D721Med (cell line): ENCODE measurements around the gene UNC80.

Experiments used
- DNase-seq: peaks from one replicate; pipeline ENCODE4 v3.0.0; 2011; ENCODE audit warnings: low spot score; ENCODE audit not compliant: insufficient read length
- FAIRE-seq: peaks from 2 replicates; lab custom pipeline; 2011; peaks lifted over from hg19 to GRCh38; lab: Jason Lieb, UNC
- TF ChIP-seq, protein P1 (sequence below): IDR thresholded peaks from 2 replicates; pipeline ENCODE4 v1.5.1; 2012; ENCODE audit warnings: mild to moderate bottlenecking, control low read depth; ENCODE audit not compliant: insufficient read depth; ENCODE audit errors: missing control alignments

The UNC80 gene

GRCh38 chr2:210004881-210005280 lies 233.2 kb downstream of the UNC80 start:
- TF ChIP-seq, protein P1, sequence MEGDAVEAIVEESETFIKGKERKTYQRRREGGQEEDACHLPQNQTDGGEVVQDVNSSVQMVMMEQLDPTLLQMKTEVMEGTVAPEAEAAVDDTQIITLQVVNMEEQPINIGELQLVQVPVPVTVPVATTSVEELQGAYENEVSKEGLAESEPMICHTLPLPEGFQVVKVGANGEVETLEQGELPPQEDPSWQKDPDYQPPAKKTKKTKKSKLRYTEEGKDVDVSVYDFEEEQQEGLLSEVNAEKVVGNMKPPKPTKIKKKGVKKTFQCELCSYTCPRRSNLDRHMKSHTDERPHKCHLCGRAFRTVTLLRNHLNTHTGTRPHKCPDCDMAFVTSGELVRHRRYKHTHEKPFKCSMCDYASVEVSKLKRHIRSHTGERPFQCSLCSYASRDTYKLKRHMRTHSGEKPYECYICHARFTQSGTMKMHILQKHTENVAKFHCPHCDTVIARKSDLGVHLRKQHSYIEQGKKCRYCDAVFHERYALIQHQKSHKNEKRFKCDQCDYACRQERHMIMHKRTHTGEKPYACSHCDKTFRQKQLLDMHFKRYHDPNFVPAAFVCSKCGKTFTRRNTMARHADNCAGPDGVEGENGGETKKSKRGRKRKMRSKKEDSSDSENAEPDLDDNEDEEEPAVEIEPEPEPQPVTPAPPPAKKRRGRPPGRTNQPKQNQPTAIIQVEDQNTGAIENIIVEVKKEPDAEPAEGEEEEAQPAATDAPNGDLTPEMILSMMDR: no peak
- no peak for FAIRE-seq

DNA sequence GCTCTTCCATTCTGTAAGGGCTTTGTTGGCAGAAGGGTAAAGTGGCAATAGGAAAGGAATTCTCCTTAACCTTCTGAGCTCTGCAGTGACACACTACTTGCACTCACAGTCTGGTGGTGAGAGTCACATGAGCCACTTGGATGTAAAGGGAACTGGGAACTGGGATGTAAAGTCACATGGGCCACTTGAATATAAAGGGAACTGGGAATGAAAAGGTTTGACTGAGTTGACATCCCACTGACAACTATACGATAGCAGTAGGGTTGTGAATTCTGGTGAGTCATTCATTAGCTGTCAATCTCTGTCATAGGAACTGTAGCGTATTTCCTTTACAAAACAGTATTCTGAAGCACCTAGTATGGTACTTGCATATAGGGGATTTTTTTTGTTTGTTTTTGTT lies 236.3 kb downstream of the UNC80 start:
- TF ChIP-seq, protein P1: no peak
- FAIRE-seq (no peak), DNase-seq (no peak)

More at GRCh38 chr2:210004881-210005280, 233.2 kb downstream of the UNC80 start:
- no peak for DNase-seq

- DNase-seq: no peak
- TF ChIP-seq, protein P1: no peak
- no peak for FAIRE-seq
These were observed 237.5 kb downstream of the UNC80 start for GRCh38 chr2:210009126-210009525.

- FAIRE-seq (no peak), DNase-seq (no peak)
- TF ChIP-seq, protein P1: no peak
These were observed 238.3 kb downstream of the UNC80 start for GRCh38 chr2:210009896-210010295.

DNA sequence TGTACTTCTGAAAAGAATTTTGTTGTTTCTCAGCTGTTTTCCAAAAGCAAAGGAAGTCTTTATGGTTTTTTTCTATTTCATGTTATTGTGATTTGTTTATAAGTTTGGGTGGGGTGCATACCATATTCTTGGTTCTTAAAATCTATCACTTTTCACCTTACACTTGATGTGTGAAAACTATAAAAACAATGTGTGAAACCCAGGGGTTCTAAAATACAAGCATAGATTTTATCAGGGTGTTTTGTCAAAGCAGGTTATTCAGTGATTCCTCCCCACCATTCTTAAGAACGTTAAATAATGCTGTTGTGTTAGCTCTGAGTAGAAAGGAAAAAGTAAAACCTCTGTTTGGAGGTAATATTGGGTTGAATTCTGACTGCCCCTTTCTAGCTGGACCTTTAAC lies 248.5 kb downstream of the UNC80 start:
- DNase-seq (no peak), FAIRE-seq (no peak)
- TF ChIP-seq, protein P1: no peak

DNA sequence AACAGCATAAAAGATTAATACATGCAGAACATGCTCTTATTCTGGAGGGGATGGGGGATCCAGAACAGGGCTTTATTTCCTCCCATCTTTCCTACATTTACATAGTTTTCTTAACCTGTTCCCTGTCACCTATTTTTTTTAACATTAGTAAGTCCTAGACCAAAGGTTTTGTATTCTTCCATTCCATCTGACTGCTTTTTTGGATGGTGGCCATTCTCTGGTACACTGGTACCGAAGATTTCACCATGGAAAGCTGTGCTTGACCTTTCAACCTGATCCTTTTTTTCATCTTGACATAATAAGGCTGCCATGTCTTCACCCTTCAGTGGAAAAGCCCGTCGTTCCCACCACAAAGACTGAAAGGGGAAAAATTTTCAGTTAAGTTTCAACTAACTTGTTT lies 251.2 kb downstream of the UNC80 start:
- TF ChIP-seq, protein P1: no peak
- no peak for FAIRE-seq

DNA sequence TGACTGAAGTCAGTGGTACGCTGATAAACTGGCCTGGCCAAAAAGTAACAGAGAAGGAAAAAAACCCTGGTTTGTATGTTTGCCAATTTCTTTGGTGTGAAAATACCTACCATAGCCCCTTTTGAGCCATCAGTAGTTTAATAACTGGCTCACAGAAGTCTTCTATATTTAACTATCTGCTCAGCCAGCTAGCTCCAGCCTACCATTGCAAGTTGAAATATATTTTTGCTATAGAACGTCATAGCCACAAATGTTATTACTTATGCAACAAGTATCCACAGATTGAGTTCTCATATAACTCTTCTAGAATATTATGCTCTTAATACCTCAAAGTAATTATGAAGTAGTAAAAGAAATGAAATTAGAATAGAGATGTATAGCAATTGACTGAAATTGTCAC lies 256.0 kb downstream of the UNC80 start:
- FAIRE-seq (no peak), DNase-seq (no peak)
- TF ChIP-seq, protein P1: no peak

More for the DNA sequence above, 251.2 kb downstream of the UNC80 start:
- DNase-seq: no peak
